Measurements from ENCODE around the gene SFXN4.

GRCh38 chr10:119112056-119112455 lies 53.5 kb downstream of the SFXN4 start:
- no peak for TF ChIP-seq SMC3 (IDR thresholded peaks at IDR 0.05)
- TF ChIP-seq CTCF (IDR thresholded peaks at IDR 0.05): no peak
- no peak for TF ChIP-seq POLR2A (IDR thresholded peaks at IDR 0.05; ENCODE audit: low read length)
- no peak for TF ChIP-seq CEBPB (IDR thresholded peaks at IDR 0.05)
- TF ChIP-seq RAD21 (conservative IDR thresholded peaks at IDR 0.05 in 1 of 2, IDR thresholded peaks at IDR 0.05 in 1 of 2): no peak
- TF ChIP-seq MAZ (IDR thresholded peaks at IDR 0.05; ENCODE audit: borderline replicate concordance, low read depth, low read length): no peak
- TF ChIP-seq JUNB (IDR thresholded peaks at IDR 0.05): no peak
- TF ChIP-seq MYC (IDR thresholded peaks at IDR 0.05; ENCODE audit: borderline replicate concordance, low read length): no peak
- no peak for TF ChIP-seq CHD2 (IDR thresholded peaks at IDR 0.05; ENCODE audit: low read length, partially characterized antibody)
